AG04449 (cell line): ENCODE results near the gene PRRT1B.
"Not testable (repeated sequence)": the region's sequence is repeated elsewhere in the genome, so short reads cannot be mapped to it uniquely, and the experiment has no call there.

ENCODE experiments used
- CTCF ChIA-PET: fragments of 350-600 bp; formaldehyde crosslinking; extraction: SDS; loops from one replicate; lab custom pipeline; 2021; ENCODE audit warnings: antibody characterized with exemption; lab: Yijun Ruan, JAX
- POLR2A ChIA-PET: fragments of 400-600, 350-600 bp; formaldehyde crosslinking; extraction: SDS; loops from one replicate; lab custom pipeline; 2020; ENCODE audit warnings: antibody characterized with exemption, inconsistent platforms; lab: Yijun Ruan, JAX
- DNase-seq: peaks from one replicate; pipeline ENCODE4 v3.0.0-alpha.2; 2010; ENCODE audit warnings: low read depth, low spot score
- H3K4me3 ChIP-seq: 2 replicates; pipeline ENCODE4 v1.5.1; 2011; ENCODE audit warnings: low read depth, mild to moderate bottlenecking, control low read depth, low read length
- CTCF ChIP-seq: IDR thresholded peaks from one replicate; pipeline ENCODE4 v1.5.1; 2011; ENCODE audit warnings: mild to moderate bottlenecking, moderate library complexity, low read length, control low read depth, inconsistent platforms; ENCODE audit not compliant: insufficient read depth; ENCODE audit errors: missing control alignments

PRRT1B gene

DNA sequence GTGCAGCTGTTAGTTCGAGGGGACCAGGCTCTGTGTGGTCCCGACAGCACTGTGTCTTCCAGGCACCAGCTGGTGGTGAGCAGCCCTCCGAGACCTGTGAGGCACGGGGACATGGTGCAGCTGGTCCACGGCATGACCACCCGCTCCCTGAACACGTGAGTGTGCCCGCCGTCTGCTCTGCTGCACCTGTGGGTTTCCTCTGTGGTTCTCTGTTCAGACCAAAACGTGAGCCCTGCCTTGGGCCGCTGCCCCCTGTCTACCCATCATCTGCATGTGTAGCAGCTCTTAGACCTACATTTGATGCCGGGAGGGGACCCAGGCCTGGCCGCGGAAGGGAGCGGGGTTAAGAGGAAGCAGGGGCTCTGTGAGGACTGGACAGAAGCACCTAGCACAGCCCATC lies 32.1 kb upstream of the PRRT1B start:
- no peak for DNase-seq
- no peak for TF ChIP-seq CTCF
- ChIA-PET POLR2A (no interaction called here), CTCF (interaction anchor here (0.7 to 1.0 kb wide), 2 partner anchors 10 to 227 kb away, joined by 3 read pairs; partner anchors contain the start of genes POMT1 and RAPGEF1)
- no peak overlapping the region for H3K4me3 ChIP-seq

GRCh38 chr9:131515559-131516031 lies 29.7 kb upstream of the PRRT1B start:
- CTCF ChIA-PET, H3K4me3 ChIP-seq, DNase-seq, POLR2A ChIA-PET: not testable (repeated sequence)

GRCh38 chr9:131516100-131516499 lies 29.2 kb upstream of the PRRT1B start:
- no peak overlapping the region for H3K4me3 ChIP-seq
- POLR2A ChIA-PET, result no interaction called here
- TF ChIP-seq CTCF, result no peak
- no peak for DNase-seq
- CTCF ChIA-PET, result no interaction called here

GRCh38 chr9:131516930-131517329 lies 28.4 kb upstream of the PRRT1B start:
- POLR2A ChIA-PET, result no interaction called here
- DNase-seq, result no peak
- CTCF ChIA-PET, result interaction anchor here (1.0 kb wide), 1 partner anchor 13 kb away, joined by 3 read pairs; no protein-coding TSS in a partner anchor
- no peak overlapping the region for H3K4me3 ChIP-seq
- TF ChIP-seq CTCF, result no peak

- TF ChIP-seq CTCF, result no peak
- ChIA-PET POLR2A (no interaction called here), CTCF (no interaction called here)
- H3K4me3 ChIP-seq, result no peak overlapping the region
- DNase-seq, result no peak
Measured at GRCh38 chr9:131517761-131518190, 27.5 kb upstream of the PRRT1B start.

DNA sequence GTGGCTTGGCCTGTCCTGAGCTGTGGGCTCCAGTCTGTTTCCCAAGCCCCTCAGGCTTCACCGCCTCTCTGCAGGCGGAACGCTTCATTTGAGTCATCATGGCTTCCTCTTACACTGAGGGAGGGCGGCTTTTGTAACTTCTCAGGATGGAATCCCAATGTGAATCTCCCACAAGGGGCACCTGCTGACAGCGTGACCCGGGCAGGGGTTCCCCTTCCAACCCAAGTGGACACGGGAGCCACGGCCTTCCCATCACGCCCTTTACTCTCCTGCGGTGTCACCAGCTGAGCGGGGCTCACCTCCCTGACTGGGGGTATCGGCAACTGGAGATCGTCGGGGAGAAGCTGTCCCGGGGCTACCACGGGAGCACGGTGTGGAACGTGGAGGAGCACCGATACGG lies 26.8 kb upstream of the PRRT1B start:
- CTCF ChIA-PET, result no interaction called here
- TF ChIP-seq CTCF, result no peak
- POLR2A ChIA-PET, result no interaction called here
- DNase-seq, result no peak
- no peak overlapping the region for H3K4me3 ChIP-seq

GRCh38 chr9:131520503-131520902 lies 24.8 kb upstream of the PRRT1B start:
- ChIA-PET CTCF (interaction anchor here (1.0 to 1.1 kb wide), 2 partner anchors 220 to 342 kb away, joined by 3 to 4 read pairs; partner anchors contain the start of gene RAPGEF1), POLR2A (no interaction called here)
- no peak overlapping the region for H3K4me3 ChIP-seq
- no peak for DNase-seq
- TF ChIP-seq CTCF, result no peak
